Measurements from ENCODE around the gene LAGE3.

LAGE3 gene

GRCh38 chrX:154436374-154436982 lies 42.6 kb downstream of the LAGE3 start:
- TF ChIP-seq, protein P1, sequence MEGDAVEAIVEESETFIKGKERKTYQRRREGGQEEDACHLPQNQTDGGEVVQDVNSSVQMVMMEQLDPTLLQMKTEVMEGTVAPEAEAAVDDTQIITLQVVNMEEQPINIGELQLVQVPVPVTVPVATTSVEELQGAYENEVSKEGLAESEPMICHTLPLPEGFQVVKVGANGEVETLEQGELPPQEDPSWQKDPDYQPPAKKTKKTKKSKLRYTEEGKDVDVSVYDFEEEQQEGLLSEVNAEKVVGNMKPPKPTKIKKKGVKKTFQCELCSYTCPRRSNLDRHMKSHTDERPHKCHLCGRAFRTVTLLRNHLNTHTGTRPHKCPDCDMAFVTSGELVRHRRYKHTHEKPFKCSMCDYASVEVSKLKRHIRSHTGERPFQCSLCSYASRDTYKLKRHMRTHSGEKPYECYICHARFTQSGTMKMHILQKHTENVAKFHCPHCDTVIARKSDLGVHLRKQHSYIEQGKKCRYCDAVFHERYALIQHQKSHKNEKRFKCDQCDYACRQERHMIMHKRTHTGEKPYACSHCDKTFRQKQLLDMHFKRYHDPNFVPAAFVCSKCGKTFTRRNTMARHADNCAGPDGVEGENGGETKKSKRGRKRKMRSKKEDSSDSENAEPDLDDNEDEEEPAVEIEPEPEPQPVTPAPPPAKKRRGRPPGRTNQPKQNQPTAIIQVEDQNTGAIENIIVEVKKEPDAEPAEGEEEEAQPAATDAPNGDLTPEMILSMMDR (conservative IDR thresholded peaks at IDR 0.05), result no peak
- peak overlapping the region; percentile 84 for H3K27ac ChIP-seq

- H3K27ac ChIP-seq, result no peak overlapping the region; the same call in 1 of the 2 replicates
- TF ChIP-seq, protein P1 (conservative IDR thresholded peaks at IDR 0.05), result no peak
These were observed 43.8 kb downstream of the LAGE3 start for GRCh38 chrX:154435171-154435733.

DNA sequence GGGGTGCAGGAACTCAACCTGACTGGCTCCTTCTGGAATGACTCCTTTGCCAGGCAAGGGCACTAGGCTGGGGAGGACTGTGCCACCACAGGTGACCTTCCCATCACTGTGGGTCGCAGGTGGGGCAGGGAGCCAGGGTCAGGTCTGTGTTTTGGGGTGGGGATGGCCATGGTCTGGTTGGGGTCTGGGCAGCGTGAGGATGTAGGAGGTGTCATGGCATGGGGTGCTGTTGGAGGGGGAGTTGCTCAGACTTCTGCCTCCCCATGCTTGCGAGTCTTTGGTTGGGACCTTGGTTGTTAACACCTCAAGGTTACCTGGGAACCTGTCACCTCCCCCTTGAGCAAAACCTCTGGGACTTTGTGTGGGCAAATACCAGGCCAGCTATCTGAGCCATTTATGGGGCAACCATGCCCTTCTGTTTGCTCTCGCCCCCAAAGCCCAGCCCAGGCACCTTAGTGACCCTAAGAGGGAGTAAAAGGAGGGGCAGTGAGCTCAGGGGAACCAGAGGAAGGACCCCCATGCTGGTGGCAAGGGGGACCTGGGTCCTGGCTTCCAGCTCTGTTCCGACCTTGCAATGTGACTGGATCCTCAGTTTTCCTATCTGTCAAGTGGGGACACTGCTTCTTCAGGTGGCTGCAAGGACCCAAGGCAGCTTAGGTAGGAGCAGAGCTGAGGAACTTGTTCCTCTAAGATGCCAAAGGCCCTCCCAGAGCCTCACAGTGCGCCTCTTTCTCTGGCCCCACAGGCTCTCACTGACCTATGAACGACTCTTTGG lies 44.5 kb downstream of the LAGE3 start:
- TF ChIP-seq, protein P1 (conservative IDR thresholded peaks at IDR 0.05), result no peak
- H3K27ac ChIP-seq, result no peak overlapping the region

- TF ChIP-seq, protein P1 (conservative IDR thresholded peaks at IDR 0.05), result no peak
These were observed 45.5 kb downstream of the LAGE3 start for GRCh38 chrX:154433605-154434004.

DNA sequence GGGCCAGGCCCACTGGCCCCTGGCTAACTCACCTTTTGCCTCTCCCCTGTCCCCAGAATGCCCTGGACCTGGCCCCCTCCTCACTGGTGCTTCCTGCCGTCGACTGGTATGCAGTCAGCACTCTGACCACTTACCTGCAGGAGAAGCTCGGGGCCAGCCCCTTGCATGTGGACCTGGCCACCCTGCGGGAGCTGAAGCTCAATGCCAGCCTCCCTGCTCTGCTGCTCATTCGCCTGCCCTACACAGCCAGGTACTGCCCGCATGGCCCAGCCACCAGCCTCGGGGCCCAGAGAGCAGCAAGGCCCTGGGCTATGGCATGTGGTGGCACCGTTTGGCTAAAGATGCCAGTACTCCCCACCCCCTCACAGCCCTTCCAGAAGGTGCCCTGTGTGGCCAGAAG lies 46.9 kb downstream of the LAGE3 start:
- TF ChIP-seq, protein P1 (conservative IDR thresholded peaks at IDR 0.05), result no peak
- H3K27ac ChIP-seq, result peak overlapping the region; percentile 43; the same call in 1 of the 2 replicates

More at GRCh38 chrX:154433605-154434004, 45.5 kb downstream of the LAGE3 start:
- no peak overlapping the region for H3K27ac ChIP-seq

- peak overlapping the region; percentile 43 for H3K27ac ChIP-seq
- TF ChIP-seq, protein P1 (conservative IDR thresholded peaks at IDR 0.05), result no peak
These were observed 47.7 kb downstream of the LAGE3 start for GRCh38 chrX:154431341-154431740.

- peak overlapping the region; percentile 43 for H3K27ac ChIP-seq
- TF ChIP-seq, protein P1 (conservative IDR thresholded peaks at IDR 0.05), result no peak
These were observed 48.2 kb downstream of the LAGE3 start for GRCh38 chrX:154430916-154431315.
